GM18951 (cell line): ENCODE results near the gene AHDC1.

Experiments used
- POLR2A ChIP-seq: IDR thresholded peaks from 4 replicates; pipeline ENCODE4 v1.6.1; 2011; ENCODE audit warnings: mild to moderate bottlenecking; ENCODE audit not compliant: insufficient read length, insufficient read depth; ENCODE audit errors: extremely low read depth
- in situ Hi-C: fragments of 300-500 bp; cut with MboI; formaldehyde crosslinking; loops from one replicate; pipeline ENCODE4 v1.12.0; 2022; ENCODE audit warnings: low sequenced_read_pairs, mixed read lengths, inconsistent platforms; ENCODE audit not compliant: unreplicated experiment

AHDC1 gene

GRCh38 chr1:27615346-27616192 lies 11.6 kb upstream of the AHDC1 start:
- in situ Hi-C loops = no loop called here
- no peak for TF ChIP-seq POLR2A

GRCh38 chr1:27614625-27615344 lies 10.8 kb upstream of the AHDC1 start:
- in situ Hi-C loops = no loop called here
- TF ChIP-seq POLR2A = no peak

- no peak for TF ChIP-seq POLR2A
- in situ Hi-C loops = no loop called here
These were observed 10.2 kb upstream of the AHDC1 start for GRCh38 chr1:27614043-27614624.

- in situ Hi-C loops = no loop called here
- TF ChIP-seq POLR2A = no peak
These were observed 8.8 kb upstream of the AHDC1 start for GRCh38 chr1:27612718-27613117.

- TF ChIP-seq POLR2A = no peak
- in situ Hi-C loops = no loop called here
These were observed 7.5 kb upstream of the AHDC1 start for GRCh38 chr1:27611450-27611849.

GRCh38 chr1:27609618-27610240 lies 5.8 kb upstream of the AHDC1 start:
- TF ChIP-seq POLR2A = no peak

GRCh38 chr1:27609210-27609555 lies 5.2 kb upstream of the AHDC1 start:
- TF ChIP-seq POLR2A = no peak
- in situ Hi-C loops = loop anchor here (5.0 kb wide), 2 partner anchors 58 to 212 kb away; no protein-coding TSS in a partner anchor

More at GRCh38 chr1:27609618-27610240, 5.8 kb upstream of the AHDC1 start:
- in situ Hi-C loops = loop anchor here (5.0 kb wide), 2 partner anchors 58 to 212 kb away; no protein-coding TSS in a partner anchor

- in situ Hi-C loops = loop anchor here (5.0 kb wide), 2 partner anchors 60 to 210 kb away; no protein-coding TSS in a partner anchor
- no peak for TF ChIP-seq POLR2A
These were observed 3.4 kb upstream of the AHDC1 start for GRCh38 chr1:27607239-27607804.

GRCh38 chr1:27606708-27607238 lies 2.8 kb upstream of the AHDC1 start:
- TF ChIP-seq POLR2A = no peak
- in situ Hi-C loops = loop anchor here (5.0 kb wide), 2 partner anchors 61 to 209 kb away; no protein-coding TSS in a partner anchor

- TF ChIP-seq POLR2A = no peak
- in situ Hi-C loops = loop anchor here (5.0 kb wide), 2 partner anchors 61 to 209 kb away; no protein-coding TSS in a partner anchor
These were observed 2.1 kb upstream of the AHDC1 start for GRCh38 chr1:27605796-27606707.

GRCh38 chr1:27605300-27605766 lies 1.4 kb upstream of the AHDC1 start:
- in situ Hi-C loops = loop anchor here (5.0 kb wide), 2 partner anchors 62 to 208 kb away; no protein-coding TSS in a partner anchor
- TF ChIP-seq POLR2A = no peak
